PC-9 (cell line): Measurements from ENCODE around the gene CCDC71L.

Experiments used
- CTCF ChIP-seq: fragments of 200-600 bp; sonication (generic); conservative IDR thresholded peaks from 2 replicates; pipeline ENCODE4 v1.6.1; 2017; ENCODE audit warnings: mixed run types, antibody characterized with exemption, mild to moderate bottlenecking, moderate library complexity
- EZH2 ChIP-seq: fragments of 200-600 bp; sonication (generic); IDR thresholded peaks from 2 replicates; pipeline ENCODE4 v1.8.0; 2017; ENCODE audit warnings: antibody characterized with exemption, low read depth

GRCh38 chr7:106641416-106641815 is 19.5 kb downstream of the CCDC71L start:
- TF ChIP-seq EZH2 (no peak), CTCF (no peak)
